Measurements from ENCODE around the gene TLK1.

TLK1 gene

DNA sequence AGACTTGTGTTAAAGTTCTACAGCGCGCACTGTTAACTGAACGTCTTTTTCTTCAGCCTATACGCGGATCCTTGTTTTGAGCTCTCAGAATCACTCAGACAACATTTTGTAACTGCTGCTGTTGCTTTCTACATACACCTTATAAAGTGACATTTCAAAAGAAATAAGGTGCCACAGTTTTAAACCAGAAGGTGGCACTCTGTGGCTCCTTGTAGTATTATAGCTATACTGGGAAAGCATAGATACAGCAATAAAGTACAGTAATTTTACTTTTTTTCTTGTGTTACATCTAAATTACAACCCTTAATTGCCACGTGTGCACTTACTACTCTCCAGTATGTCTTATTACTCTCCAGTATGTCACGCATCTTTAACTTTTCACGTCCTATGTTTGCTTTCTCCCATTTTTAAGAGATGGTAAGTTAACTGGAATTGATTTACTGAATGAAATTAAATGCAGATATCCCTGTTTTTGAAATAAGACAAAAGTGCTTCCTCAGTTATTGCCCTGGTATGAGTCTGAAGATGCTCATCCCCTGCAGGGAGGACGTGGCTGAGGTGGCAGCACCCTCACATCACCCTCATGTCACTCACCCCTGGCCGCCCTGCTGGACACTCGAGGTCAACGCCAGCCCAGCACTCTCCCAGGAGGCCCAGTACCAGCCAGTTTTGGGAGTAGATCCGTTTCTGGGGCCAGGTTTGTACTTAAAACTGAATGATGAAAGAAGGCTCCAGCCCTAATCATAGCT, 193.9 kb downstream of the TLK1 start:
- DNase-seq (ENCODE audit: low read depth in 2 of 2), result no peak

DNA sequence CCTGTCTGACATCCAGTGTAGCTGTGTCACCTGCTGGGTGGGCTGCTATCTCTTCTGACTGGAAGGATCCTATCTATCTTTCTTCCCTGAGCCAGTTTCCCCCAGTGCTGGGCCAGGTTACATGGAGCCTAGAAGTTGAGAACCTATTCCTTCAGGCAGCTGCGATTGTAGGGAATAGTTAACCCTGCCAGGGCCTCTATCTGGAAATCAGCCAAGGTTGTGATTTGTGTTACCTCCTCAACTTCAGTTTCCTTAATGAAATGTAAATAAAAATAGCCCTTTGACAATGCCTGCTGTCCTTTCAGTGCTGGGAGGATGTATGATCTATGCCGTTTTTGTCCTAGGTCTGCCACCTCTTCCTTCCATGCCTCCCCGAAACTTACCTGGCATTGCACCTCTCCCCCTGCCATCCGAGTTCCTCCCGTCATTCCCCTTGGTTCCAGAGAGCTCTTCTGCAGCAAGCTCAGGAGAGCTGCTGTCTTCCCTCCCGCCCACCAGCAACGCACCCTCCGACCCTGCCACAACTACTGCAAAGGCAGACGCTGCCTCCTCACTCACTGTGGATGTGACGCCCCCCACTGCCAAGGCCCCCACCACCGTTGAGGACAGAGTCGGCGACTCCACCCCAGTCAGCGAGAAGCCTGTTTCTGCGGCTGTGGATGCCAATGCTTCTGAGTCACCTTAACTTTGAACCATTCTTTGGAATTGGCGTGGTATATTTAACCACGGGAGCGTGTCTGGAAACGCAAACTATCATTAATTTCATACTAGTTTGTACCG, 195.1 kb downstream of the TLK1 start:
- DNase-seq (ENCODE audit: low read depth in 2 of 2), result no peak

DNA sequence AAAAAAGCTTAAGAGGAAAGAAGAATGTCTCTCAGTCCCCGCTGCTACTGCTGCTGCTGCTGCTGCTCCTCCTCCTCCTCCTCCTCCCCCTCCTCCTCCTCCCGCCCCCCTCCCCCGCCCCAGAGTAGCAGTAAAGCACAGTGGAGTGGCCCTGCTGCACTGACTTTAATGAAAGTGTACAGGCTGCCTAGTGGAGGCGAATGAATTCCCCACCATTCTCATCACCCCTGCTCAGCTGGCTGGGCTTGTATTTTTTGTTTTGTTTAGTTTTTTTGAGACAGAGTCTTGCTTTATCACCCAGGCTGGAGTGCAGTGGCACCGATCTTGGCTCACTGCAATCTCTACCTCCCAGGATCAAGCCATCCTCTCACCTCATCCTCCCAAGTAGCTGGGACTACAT, 197.3 kb downstream of the TLK1 start:
- DNase-seq (ENCODE audit: low read depth in 2 of 2), result no peak

DNA sequence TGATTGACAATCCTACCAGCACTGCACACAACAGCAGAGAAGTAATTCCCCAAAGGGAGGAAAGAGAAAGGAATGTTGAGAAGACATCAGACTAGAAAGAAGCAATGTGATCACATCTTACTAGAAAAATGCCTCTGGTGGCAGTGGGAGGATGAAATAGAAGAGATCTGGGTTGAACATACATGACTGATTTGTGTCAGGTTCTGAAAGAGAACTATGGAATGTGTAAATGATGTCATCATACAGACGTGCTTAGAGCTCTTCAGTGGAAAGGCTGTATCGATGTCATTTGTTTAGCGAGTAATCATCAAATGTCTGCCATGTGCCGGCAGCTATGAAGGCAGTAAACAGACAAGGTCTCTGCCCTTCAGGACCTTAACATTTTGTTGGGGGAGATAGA, 206.8 kb downstream of the TLK1 start:
- no peak for DNase-seq (ENCODE audit: low read depth in 2 of 2)

DNA sequence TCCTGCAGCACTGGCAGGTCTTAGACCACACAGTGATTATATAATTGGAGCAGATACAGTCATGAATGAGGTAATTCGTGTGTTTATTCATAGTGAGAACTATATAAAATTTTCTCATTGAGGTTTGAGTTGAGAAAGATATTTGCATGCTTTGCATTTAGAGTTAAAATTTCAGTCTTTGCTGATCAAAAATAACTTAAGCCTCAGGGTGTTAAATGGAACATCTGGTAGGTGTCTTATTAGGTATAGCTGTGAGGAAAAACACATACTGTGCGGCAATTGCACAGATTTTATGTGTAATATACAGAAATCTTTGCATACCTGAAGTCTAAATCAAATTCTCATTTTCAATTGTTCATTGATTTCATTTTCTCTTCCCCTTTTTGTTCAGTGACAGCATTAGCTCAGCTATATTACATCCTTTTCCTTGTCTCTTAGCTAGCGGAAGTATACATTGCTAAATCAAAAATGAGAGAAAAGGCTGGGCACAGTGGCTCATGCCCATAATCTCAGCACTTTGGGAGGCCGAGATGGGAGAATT, 210.4 kb downstream of the TLK1 start:
- DNase-seq (ENCODE audit: low read depth in 2 of 2), result no peak

DNA sequence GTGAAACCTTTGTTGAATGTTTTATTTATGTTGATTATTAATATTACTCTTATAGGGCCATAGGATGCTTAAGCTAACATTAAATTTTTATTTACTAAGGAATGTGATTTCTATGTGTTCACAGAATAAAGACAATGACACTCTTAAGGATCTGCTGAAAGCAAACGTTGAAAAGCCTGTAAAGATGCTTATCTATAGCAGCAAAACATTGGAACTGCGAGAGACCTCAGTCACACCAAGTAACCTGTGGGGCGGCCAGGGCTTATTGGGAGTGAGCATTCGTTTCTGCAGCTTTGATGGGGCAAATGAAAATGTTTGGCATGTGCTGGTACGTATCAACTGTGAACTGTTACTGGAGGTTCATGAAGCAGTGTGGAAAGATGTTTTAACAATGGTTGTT, 211.3 kb downstream of the TLK1 start:
- DNase-seq (ENCODE audit: low read depth in 2 of 2), result no peak

DNA sequence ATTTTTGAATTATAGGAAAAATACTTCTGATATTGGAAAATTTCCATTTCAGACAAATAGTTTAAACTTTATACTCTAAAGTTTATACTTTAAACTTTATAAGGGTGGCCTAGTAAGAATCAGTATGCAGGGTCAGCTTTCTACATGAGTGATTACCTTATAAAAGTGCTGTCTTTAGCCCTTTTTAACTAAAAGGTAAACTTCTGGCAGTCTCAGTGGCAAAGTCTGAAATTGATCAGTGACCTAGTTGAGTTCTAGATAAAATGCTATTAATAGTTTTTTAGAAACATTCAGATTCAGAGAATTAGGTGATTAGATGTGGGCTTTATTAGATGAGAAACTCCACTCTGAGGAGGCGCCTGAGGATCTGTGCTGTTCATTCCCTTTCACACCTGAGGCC, 216.1 kb downstream of the TLK1 start:
- DNase-seq (ENCODE audit: low read depth in 2 of 2), result no peak

DNA sequence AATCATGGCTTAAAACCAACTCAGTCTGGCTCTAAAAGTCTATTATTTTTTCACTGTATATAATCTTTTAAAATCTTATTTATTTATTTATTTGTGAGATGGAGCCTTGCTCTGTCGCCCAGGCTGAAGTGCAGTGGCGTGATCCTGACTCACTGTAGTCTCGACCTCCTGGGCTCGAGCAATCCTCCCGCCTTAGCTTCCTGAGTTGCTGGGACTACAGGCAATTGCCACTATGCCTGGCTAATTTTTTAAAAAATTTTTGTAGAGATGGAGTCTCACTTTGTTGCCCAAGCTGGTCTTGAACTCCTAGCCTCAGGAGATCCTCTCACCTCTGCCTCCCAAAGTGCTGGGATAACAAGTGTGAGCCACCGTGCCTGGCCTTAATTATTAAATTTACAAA, 217.1 kb downstream of the TLK1 start:
- DNase-seq (ENCODE audit: low read depth in 2 of 2), result no peak

DNA sequence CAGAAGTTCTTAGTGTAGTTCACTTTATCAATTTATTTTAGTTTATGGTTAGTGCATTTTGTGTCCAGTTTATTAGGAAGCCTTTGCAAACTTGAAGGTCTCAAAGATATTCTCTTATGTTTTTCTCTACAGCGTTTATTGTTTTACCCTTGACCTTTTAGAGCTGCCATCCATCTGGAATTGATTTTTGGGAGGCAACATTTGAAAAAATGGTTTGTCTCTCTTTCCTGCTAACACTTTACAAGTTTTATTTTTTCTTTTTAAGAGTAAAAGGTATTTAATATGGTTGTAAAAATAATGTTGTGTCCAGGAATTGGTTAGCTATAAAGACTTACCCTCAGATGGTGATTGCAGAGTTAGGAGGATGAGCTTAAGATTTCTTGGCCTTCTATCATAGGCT, 217.7 kb downstream of the TLK1 start:
- DNase-seq (ENCODE audit: low read depth in 2 of 2), result no peak

DNA sequence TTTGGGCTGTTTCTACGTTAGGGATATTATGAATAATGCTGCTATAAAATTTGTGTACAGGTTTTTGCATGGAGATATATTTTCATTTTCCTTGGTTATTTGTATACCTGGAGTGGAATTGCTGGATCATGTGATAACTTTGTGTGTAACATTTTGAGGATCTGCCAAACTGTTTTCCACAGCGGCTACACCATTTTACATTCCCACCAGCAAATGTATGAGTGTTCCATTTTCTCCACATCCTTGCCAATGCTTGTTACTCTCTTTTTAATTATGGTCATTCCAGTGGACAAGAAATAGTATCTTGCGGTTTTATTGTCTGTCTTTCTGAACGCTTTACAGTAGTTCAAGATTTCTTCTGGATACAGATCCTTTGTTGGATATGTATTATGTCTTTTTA, 218.1 kb downstream of the TLK1 start:
- DNase-seq (ENCODE audit: low read depth in 2 of 2), result no peak
